ENCODE results near the gene PRKCB. TPM values are rescaled to one million over a fixed set of nuclear protein-coding genes. Genes with fewer than 3 reads are reported as not detected.

The PRKCB gene
- total RNA-seq, 2 donors from 2014 or later = 4.1 to 4.7 TPM

DNA sequence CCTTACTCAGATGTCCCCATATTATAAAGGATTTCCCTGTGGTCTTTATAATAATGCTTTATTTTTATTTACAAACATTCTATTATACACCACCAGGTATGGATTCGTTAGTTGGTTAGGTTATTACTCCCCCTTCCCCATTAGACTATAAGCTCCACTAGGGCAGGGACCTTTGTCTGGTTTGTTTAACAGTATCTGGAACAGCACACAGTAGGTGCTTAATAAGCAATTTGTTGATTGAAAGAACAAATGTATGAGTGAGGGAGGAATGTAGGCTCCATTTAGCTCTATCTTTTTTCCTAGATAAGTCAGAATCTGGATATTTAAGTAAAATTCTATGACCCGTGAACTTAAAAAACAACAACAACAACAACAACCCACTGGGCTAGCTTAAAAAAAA lies 2.3 kb upstream of the PRKCB start:
- intact Hi-C loops (cut with DNase I) = no loop called here
- no peak for ATAC-seq
- no peak for DNase-seq

- ATAC-seq (no peak), DNase-seq (no peak)
- intact Hi-C loops (cut with DNase I) = no loop called here
These were observed 1.7 kb upstream of the PRKCB start for GRCh38 chr16:23833960-23834685.

DNA sequence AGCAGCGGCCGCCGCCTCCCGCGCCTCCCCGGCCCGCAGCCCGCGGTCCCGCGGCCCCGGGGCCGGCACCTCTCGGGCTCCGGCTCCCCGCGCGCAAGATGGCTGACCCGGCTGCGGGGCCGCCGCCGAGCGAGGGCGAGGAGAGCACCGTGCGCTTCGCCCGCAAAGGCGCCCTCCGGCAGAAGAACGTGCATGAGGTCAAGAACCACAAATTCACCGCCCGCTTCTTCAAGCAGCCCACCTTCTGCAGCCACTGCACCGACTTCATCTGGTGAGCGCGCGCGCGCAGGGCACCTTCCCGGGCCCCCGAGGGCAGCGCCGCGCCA lies 258 bp downstream of the PRKCB start:
- ATAC-seq (no peak), DNase-seq (no peak)
- intact Hi-C loops (cut with DNase I) = no loop called here

- ATAC-seq = peak; percentile 39 to 45
These were observed 875 bp downstream of the PRKCB start for GRCh38 chr16:23836404-23837311.

GRCh38 chr16:23837553-23838308 lies 1.9 kb downstream of the PRKCB start:
- ATAC-seq = no peak
- no peak for DNase-seq
- intact Hi-C loops (cut with DNase I) = no loop called here

More at GRCh38 chr16:23836404-23837311, 875 bp downstream of the PRKCB start:
- intact Hi-C loops (cut with DNase I) = no loop called here
- peak; percentile 35 for DNase-seq

- intact Hi-C loops (cut with DNase I) = no loop called here
- DNase-seq = no peak
- no peak for ATAC-seq
These were observed 2.8 kb downstream of the PRKCB start for GRCh38 chr16:23838485-23839142.

DNA sequence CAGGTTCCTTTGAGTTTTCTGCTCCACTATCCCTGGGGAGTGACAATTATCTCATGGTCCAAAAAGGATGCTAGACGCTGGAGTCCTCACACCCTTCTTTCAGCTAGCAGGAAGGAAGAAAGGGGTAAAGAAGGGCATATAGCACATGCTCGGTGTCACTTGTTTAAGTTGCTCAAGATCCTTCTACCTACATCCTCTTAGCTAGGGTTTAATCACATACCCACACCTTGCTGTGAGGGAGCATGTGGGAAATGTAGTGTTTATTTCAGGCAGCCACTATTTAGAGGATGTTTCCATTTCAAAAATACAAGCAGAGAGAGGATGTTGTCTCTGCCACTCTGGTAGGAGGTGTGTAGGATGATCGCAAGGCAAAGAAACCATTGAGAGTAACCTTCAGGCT lies 4.5 kb downstream of the PRKCB start:
- intact Hi-C loops (cut with DNase I) = no loop called here
- DNase-seq = no peak
- no peak for ATAC-seq

- no peak for DNase-seq
- intact Hi-C loops (cut with DNase I) = no loop called here
- ATAC-seq = no peak
These were observed 6.4 kb downstream of the PRKCB start for GRCh38 chr16:23842137-23842600.

DNA sequence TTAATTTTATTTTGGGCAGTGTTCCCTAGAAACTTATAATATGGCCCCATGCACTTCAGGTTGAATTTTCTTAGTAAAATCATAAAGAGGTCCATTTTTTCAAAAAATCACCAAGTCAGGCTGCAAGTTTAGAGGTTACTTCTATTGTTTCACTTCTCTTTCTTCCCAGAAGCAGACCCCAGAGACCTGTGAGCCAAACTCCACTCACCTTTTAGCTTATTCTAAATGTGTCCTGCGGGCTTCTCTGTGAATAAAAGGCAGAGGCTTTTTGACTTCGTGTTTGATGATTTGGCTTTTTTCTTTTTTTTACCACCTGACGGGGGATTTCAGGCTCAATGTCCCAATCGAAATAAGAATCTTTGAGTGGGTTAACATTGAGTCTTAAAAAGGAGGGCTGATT lies 7.4 kb downstream of the PRKCB start:
- DNase-seq (no peak), ATAC-seq (no peak)
- intact Hi-C loops (cut with DNase I) = no loop called here

- no peak for DNase-seq
- no peak for ATAC-seq
- intact Hi-C loops (cut with DNase I) = no loop called here
These were observed 11.5 kb downstream of the PRKCB start for GRCh38 chr16:23847251-23847650.

DNA sequence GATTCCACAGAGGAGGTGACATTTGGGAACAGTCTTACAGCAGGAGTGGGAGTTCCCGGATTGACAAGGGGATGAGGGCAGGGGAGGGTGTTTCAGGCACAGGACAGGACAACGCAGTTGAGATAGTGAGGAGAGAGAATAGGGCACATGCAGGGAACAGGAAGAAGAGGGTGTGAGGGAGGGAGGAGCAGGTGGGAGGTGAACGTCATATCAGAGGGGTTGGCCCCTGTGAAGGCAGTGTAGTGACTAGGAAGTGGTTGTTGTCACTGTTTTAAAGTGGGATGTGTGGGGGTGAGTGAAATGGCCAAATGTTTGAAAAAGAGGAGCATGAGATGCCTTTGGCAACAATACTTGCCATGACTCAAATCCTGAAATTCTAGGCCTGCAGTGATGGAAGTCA lies 12.2 kb downstream of the PRKCB start:
- intact Hi-C loops (cut with DNase I) = no loop called here
- peak in 1 of 2 donors; percentile 38 for ATAC-seq
- DNase-seq = no peak

- ATAC-seq (no peak), DNase-seq (no peak)
- intact Hi-C loops (cut with DNase I) = no loop called here
These were observed 13.2 kb downstream of the PRKCB start for GRCh38 chr16:23848958-23849357.

DNA sequence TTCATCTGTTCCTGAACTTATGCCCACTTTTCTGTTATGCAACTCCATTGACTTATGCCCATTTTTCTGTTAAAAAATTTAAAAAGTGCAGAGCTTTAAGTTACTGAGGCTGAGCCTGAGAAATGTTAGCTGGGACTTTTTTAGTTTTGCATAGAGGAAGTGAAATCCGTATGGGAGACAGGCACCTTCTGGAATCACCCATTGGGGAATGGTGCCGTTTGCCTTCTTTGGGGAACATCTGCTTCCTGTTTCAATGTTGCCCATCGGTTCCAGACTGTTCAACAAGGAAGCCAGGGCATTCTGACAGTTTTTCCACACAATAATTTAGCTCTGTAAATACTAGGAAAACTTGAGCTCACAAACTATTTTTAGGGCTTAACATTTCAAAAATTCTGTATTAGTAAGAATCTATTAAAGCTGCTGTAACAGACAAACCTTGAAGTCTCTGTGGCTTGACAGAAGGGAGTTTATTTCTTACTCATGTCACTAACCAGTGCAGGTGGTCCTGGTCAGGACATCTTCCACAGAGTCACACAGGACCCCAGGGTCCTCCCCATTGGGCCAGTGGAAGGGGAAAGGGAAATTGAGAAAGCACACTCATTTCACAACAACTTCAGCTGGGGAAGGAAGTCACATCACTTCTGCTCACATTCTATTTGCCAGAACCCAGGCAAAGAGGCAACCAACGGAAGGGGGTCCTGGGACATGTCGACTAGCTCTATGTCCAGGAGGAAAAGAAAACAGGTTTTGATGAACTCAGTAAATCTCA lies 17.2 kb downstream of the PRKCB start:
- DNase-seq = no peak
- no peak for ATAC-seq

GRCh38 chr16:23855010-23855409 lies 19.2 kb downstream of the PRKCB start:
- intact Hi-C loops (cut with DNase I) = no loop called here
- DNase-seq (no peak), ATAC-seq (peak in 1 of 2 donors; percentile 24)

More for the DNA sequence above, 17.2 kb downstream of the PRKCB start:
- intact Hi-C loops (cut with DNase I) = no loop called here

- intact Hi-C loops (cut with DNase I) = no loop called here
- no peak for ATAC-seq
- no peak for DNase-seq
These were observed 20.5 kb downstream of the PRKCB start for GRCh38 chr16:23856251-23856709.

DNA sequence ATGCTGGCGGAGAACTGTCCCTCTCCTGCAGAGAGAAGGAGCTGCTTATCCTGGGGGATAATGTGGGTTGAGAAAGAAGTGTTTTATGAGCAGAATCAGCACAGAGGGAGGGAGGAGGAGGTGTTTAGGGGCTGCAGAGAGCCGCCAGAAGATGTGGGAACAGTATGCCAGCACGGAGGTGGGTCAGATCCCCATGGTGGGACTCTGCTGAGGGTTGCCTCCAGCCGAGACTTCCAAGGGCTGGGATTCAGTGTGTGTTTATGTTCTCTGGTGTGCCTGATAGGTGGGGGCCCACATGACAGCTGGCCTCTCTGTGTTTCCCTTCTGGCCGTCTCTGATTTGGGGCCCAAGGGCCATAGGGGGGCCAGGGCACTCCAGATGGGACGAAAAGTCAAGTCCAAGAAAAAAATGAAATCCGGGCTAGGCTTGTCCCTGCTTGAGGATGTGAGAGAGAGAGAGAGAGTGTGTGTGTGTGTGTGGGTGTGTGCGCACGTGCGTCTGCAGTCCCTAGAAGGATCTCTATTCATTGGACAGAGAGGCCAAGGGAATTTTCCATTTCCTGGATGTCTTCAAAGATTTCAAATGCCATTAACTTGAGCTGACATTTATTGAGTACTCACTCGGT lies 21.6 kb downstream of the PRKCB start:
- no peak for DNase-seq
- ATAC-seq = peak in 1 of 2 donors; percentile 26
- intact Hi-C loops (cut with DNase I) = no loop called here

DNA sequence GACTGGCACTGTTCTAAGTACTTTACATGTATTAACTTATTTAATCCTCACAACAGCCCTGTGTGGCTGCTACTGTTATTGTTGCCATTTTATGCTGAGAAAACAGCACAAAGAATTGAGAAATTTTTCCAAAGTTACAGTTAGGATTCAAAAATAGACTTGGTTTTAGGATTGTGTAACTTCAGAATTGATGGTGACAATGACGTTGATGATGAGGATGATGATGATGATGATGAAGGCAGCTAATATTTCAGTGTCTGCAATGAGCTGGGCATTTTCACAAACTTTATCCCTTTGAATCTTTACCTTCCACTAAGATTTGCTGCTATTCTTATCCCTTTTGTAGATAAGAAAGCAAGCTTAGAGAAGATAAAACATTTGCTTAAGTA lies 22.1 kb downstream of the PRKCB start:
- intact Hi-C loops (cut with DNase I) = no loop called here
- no peak for ATAC-seq
- DNase-seq = no peak

GRCh38 chr16:23858542-23858941 lies 22.8 kb downstream of the PRKCB start:
- DNase-seq = no peak
- ATAC-seq = peak in 1 of 2 donors; percentile 76

More at GRCh38 chr16:23858542-23858941, 22.8 kb downstream of the PRKCB start:
- intact Hi-C loops (cut with DNase I) = no loop called here
